Activated CD8-positive, alpha-beta memory T cell treated with anti-CD3 and anti-CD28 coated beads for 24 hours (primary cell): Measurements from ENCODE around the gene NPPB.
"Not testable (repeated sequence)": the region's sequence is repeated elsewhere in the genome, so short reads cannot be mapped to it uniquely, and the experiment has no call there.

Source experiments
- DNase-seq: peaks from one replicate; pipeline ENCODE4 v3.0.0-alpha.2; 2020

NPPB gene

GRCh38 chr1:11858613-11858967, at the start of gene NPPB:
Gene NPPB, minus strand, starts transcription at chr1:11858945. Its CDS starts 112 bp downstream, at chr1:11858833.
- no peak for DNase-seq

- no peak for DNase-seq
Measured at GRCh38 chr1:11908095-11908675, 49.4 kb upstream of the NPPB start.

DNA sequence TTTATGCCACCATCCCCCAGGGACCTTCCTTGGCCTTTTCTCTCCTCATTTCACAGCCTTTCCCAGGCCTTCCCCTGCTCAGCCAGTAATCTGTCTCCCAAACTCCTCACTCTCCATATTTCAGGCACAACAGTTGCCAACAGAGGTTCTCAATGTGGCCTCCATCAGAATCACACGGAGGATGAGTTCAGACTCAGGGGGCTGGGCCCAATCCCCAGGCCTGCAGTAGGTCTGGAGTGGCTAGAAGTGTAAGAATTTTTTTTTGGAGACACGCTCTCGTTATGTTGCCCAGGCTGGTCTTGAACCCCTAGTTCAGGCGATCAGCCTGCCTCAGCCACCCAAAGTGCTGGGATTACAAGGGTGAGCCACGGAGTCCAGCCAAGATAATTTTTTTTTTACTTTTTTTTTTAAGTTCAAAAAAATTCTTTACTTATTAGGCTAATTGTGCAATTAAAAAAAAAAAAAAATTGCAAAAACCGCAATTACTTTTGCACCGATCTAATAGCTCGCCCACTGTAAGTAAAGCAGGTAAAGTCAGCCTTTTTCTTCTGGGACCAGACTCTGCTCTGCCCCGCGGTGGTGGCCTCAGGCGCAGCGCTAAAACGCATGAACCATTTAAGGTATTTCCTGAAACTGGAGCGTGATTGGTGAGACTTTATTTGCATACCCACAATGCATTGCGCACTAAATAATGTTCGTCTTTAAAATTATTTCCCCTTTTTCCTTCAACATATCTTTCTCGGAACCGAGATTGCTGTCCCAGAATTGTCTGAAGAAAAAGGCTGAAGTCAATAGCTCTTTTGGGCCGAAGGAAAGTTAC, 48.7 kb upstream of the NPPB start:
- peak; percentile 93 for DNase-seq

DNA sequence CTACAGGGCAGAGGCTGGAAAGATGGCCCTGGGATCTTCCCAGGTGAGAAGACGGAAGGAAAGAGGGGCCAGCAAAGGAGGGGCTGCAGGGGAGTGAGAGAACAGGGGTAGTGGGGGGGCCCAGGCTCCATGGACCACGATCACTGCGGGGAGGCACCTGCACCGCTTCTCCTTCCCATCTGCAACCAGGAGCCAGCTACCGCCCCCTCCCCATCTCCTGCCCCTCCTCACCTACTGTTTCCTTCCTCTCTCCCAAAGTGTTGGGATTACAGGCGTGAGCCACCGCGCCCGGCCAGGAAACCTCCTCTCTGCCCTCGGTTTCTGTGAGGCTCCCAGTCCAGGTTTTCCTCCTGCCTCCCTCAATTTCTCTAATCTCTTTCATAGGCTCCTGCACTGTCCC, 48.1 kb upstream of the NPPB start:
- DNase-seq: no peak

- DNase-seq: no peak
Measured at GRCh38 chr1:11904978-11905377, 46.2 kb upstream of the NPPB start.

DNA sequence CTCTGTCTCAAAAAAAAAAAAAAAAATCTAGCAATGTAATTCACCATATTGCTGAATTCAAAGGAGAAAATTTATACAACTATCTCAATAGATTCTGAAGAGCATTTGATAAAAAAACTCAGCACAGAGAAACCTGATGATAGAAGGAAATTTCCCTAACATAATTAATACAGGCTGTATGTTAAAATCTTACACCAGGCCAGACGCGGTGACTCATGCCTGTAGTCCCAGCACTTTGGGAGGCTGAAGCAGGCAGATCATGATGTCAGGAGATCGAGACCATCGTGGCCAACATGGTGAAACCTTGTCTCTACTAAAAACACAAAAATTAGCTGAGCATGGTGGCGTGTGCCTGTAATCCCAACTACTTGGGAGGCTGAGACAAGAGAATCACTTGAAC, 45.4 kb upstream of the NPPB start:
- DNase-seq: not testable (repeated sequence)

GRCh38 chr1:11903210-11903609, 44.5 kb upstream of the NPPB start:
- no peak for DNase-seq

GRCh38 chr1:11901446-11901845, 42.7 kb upstream of the NPPB start:
- not testable (repeated sequence) for DNase-seq

GRCh38 chr1:11898831-11899467, 40.2 kb upstream of the NPPB start:
- DNase-seq: no peak

GRCh38 chr1:11898086-11898785, 39.5 kb upstream of the NPPB start:
- no peak for DNase-seq

- DNase-seq: not testable (repeated sequence)
Measured at GRCh38 chr1:11894501-11894900, 35.8 kb upstream of the NPPB start.

GRCh38 chr1:11893907-11894251, 35.1 kb upstream of the NPPB start:
- peak; percentile 89 for DNase-seq

DNA sequence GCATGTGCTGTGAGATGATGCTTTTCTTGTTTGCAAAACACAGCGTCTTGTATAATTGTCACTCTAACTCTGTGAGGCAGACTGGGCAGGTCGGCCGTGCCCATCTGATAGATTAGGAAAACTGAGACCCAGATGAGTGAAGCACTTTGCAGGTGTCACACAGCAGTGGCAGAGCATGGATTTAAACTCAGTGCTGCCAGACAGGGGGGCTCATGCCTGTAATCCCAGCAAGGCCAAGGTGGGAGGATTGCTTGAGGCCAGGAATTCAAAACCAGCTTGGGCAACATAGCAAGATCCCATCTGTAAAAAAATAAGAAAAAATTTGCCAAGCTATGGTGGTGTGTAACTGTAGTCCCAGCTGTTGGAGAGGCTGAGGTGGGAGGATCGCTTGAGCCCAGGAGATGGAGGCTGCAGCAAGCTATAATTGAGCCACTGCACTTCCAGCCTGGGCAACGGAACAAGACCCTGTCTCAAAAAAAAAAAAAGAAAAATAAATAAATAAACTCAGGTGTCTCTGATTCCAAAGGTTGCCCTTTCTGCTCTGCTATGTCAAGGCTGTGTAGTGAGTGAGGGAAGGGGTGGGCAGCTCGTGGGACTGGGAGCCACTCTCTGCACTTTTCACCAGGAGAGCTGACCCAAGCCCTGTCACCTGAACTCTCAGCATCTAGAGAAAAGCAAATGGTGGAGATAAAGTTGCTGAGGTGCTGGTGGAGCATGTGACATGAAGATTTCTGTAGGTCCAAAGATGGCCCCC, 32.9 kb upstream of the NPPB start:
- no peak for DNase-seq

GRCh38 chr1:11888877-11889208, 30.1 kb upstream of the NPPB start:
- DNase-seq: no peak

- DNase-seq: no peak
Measured at GRCh38 chr1:11888206-11888876, 29.6 kb upstream of the NPPB start.

DNA sequence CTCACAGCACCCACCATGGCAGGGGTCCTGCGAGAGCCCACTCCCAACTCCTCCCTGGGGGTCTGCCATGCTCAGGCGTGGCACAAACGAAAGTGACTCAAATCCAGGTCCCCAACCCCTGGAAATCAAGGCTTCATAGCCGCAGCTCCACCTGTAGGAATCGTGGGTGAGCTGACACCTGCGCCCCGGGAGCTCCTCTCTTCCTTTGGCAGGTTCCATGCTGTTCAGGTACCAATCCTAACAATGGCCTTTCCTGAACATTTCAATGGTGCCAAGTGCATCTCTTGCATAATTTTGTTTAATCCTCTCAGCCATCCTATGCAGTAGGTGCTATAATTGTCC, 28.9 kb upstream of the NPPB start:
- no peak for DNase-seq

DNA sequence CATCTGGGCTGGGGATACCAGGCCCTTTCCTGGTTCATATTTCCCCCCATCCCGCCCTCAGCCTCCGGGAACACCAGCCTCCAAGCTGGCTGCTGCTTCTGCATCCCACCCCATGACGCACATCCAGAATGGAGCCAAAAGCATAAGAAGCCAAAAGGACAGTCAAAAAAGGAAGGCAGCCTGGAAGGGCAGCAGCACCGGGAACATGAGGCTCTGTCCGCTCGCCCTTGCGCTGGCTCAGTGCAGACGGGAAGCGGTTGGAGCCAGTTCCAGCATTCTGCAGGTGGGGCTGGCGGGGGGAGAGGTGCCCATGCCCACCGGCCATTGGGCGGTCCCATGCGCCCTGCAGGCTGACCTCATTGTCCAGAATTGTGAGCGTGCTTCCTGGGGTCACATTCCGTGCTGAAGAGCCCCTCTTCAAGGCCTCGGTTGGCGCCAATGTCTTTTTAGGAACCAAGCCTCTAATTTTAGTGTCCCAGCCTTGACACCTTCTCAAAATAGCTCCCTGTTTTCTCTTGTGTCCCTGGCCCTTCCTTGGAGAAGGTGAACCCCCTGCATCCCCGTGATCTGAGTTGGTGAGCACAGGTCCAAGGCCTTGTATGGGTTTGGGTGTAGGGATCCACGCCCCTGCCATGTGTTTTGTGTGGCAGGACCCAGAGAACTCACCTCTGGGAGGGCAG, 28.4 kb upstream of the NPPB start:
- no peak for DNase-seq

DNA sequence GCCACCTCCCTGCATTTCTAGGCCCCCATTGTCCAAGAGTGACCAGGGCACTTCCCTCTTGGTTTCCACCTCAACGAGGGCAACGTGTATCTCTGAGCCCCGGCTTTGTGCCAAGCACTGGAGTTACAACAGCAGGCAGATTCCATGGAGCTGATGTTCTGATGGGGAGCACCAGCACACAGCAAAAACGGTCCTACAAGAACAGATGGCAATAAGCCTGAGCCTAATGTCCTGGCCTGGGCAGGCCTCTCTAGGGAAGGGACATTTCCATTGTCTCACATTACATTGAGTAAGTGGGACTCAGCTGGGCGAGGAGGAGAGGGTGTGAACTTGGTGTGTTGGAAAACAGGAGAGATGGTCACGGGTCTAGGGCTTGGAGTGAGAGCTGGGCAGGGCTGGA, 27.2 kb upstream of the NPPB start:
- no peak for DNase-seq

GRCh38 chr1:11882814-11883538, 24.2 kb upstream of the NPPB start:
- no peak for DNase-seq

DNA sequence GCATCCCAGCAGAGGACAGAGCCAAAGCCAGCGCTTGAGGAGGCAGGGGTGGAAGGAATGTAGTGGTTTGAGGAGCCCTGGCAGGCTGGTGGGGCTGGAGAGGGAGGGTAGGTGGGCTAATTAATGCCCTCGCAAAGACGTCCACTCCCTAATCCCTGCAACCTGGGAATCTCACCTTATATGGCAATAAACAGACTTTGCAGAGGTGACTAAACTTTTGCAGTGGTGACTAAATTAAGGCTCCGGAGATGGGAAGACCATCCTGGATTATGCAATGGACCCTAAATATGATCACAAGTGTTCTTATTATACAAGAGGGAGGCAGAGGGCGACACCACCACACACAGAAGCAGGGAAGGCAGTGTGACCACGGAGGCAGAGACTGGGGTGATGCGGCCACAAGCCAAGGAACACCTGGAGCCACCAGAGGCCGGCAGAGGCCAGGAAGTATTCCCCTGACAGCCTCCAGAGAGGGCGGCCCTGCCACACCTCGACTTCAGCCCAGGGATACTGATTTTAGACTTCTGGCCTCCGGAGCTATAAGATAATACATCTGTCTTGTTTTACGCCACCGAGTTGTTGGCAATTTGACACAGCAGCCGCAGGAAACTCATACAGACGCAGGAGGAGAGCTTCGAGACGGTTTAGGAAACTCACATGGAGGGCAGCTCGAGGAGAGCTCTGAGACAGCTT, 23.1 kb upstream of the NPPB start:
- DNase-seq: no peak
